Superior temporal gyrus (tissue), 1 donor: ENCODE measurements around the gene C1orf105.

Experiments
- DNase-seq: peaks from one replicate; pipeline ENCODE4 v3.0.0-alpha.2; 2016; ENCODE audit errors: extremely low spot score

The C1orf105 gene

DNA sequence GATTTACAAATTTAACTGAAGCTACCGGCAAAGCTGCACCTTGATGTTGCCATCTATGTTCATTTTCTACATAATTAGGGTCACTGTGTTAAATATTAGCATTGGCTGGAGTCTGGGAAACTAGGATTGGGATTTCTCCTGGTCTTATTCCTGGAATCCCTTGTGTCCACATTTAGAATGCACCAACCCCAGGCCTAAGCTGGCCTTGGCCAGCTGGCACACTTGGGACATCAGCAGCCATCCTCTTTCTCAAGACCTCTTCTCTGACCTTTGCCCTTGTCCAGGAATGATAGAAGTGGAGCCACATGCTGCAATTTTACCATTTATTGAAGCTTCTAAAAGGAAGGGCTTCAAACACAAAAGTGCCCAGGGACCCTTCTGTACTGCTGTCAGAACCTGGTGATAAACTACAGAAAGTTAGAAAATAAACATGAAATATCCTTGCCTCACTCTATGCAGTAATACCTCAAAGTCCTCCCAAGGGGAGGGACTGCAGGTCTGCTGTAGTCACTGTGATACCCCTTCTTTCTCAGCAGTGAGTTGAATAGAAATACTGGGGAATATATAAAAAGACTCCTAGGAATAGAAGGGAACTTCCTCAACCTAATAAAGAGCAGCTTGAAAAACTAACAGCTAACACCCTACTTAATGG, 37.1 kb downstream of the C1orf105 start:
- DNase-seq: no peak

DNA sequence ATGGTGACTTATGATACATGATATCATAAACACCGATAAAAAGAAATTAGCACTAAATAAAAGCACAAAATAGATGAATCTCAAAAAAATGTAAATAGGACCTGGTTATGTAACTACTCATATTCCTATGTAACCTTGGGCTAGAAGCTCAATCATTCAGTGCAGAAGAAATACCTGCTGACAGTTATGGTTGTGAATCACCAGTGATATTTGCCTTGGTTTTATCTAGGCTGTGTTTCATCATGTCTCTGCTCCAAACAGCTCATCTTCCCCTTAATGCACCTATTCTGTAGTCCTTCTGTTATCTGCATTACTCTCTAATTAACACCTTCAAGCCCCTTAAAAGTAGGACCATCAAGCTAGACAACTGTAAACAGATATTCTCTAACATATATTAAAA, 39.7 kb downstream of the C1orf105 start:
- no peak for DNase-seq

DNA sequence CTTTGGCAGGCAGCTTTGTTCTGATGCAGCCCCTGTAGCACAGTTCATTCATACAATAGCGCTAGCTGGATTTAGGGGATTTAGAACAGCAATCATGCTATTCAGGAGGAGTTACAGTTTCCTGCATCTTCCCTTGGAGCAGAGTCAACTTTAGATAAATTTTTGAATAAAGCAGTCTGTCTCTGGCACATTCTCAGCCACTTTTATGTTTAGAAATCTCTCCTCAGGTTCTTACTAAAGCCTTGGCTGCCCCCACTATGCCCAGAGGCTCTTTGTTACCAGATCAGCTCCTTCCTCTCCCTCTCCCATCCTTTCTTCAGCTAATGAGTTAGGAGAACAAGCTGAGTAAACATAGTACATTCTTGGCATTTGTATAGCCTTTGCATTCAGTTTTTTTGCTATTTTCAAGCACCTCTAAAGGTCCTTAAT, 40.4 kb downstream of the C1orf105 start:
- DNase-seq: no peak

DNA sequence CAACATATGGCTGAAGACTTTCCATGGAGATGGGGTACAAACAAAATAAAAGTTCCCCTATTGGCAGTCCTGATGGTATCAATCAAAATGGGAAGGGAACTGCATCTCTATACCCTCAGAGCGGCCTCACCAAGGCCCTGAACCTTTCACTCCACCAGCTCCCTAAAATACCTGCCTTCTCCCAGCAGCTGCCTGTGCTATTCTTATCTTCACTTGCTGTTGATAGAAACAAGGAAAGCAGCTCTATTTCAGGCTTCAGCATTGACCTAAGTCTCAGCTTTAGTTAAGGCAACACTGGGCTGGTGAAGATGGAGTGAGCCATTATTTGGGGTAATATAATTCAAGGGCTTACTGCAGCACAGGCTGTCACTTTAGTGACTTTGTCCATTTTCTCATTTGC, 45.1 kb downstream of the C1orf105 start:
- no peak for DNase-seq

DNA sequence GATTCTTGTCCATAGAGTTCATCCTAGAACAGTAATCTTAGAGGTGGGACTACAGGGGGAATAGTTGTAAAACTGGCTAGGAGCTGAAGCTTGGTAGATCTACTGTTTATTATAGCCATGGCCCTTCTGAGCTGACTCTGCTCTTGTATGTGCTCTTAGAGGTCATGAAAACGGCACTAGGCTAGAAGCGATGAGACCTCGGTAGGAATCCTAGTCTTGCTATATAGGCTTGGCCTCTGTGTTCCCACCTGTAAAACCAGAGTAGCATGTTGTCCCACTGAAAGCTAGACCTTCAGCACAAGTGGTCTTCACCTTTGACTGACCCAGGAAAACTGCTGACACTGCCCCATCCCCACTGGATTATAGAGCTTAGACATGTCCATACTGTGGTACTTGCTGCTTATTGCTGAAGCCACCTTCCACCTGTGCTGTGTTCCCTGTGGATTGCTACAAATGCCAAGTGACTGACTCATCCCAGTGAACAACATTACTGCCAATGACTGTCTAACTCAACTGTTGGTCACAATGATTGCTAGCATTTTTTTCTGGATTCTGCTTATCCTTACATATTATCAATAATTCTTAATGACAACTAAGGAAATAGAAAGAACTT, 46.4 kb downstream of the C1orf105 start:
- DNase-seq: no peak

DNA sequence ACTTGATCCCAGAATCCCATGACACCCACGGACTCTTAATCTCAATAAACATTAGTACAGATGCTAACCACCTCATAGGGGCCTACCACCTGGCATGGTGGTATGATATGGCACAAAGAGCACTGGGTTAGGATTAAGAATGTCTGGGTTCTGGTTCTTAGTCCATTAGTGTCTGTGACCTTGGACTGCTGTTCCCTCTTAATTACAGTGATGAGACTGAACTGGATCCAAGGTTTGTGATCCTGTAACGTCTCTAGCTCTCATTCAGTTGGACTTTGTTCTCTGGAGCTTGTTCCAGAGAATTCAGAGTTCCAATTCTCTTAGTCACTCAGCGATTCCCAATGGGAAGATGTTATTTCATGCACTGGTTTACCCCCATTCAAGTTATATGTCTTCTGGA, 47.0 kb downstream of the C1orf105 start:
- no peak for DNase-seq

DNA sequence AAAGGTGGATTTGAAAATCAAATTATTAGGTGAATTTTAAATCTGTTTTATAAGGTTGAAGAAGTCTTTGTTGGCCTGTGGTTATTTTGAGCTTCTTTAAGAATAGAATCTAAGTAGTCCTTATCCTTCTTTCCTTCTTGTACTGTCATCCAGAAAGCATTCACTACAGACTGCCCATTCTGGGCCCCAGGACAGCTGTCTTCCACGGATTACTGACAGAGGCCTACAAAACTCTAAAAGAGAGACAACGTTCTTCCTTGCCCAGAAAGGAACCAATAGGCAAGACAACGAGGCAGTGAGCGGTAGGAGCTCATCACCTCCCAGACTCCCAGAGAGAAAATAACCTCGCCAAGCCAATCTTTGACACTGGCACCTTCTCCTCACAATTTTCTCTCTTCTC, 47.8 kb downstream of the C1orf105 start:
- no peak for DNase-seq

DNA sequence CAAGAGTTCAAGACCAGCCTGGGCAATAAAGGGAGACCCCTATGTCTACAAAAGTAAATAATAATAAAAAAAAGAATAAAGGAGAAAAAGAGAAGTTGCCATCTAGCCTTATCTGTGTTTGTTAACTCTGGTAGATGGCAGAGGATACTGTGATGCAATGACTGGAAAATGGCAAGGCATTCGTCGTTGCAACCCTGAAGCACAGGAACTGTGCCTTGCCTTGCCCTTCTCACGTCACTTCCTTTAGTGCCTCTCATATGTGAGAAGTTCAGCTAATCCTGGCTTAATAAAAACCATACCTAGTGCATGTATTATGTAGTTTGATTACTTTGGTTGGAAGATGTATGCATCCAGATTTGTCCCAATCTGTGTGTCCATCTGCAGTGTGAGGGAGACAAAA, 49.2 kb downstream of the C1orf105 start:
- no peak for DNase-seq

DNA sequence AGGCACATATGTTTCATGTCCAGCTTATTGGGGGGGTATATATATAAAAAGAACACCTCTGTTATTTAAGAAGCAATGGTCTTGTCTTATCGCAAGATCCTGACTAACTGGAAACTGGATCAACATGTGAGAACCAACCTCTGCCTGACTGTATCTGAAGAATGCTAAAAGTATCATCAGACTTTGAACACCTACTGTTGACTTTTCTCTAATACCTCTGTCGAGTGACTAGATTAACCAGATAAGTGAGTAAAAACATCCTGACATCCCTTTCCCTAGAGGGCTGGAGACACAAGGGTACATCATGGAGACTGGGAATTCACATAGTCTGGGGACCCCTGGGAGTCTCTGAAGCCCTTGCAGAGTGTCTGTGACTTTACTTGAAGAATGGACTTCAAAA, 49.7 kb downstream of the C1orf105 start:
- no peak for DNase-seq

DNA sequence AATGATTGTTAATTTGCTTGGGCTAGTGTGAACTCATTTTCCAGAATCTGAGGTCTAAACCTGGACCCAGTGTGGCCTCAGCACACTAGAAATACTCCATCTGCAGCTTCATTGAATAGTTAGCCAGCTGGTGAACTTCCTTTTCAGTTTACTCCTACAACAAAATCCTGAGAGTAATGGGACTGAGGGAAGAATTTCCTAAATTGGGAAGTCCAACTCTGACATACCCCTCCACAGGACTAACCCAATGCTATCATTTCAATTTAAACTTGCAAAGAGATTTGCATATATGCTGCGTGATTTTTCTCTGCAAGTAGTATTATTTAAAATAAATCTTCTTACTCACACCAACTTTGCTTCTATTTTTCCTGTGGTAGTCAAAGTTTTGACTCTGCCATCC, 51.2 kb downstream of the C1orf105 start:
- DNase-seq: no peak

DNA sequence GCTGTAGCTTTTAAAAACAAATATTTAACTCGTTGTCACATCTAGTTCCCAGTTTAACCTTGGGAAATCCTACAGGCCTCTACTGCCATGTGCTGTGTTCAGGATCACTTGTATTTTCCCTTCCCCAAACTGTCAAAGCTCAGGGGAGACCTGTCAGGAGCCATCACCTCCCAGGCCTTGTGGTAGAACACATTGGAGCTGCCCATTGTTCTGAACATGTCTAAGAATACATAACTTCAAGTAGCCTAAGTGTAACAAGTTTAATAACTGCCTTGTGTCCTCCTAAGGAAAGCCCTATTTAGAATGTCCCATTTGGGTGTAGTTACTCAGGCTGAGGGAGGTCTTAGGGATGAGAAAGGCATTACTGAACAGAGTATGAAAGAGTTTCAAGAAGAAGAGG, 52.0 kb downstream of the C1orf105 start:
- no peak for DNase-seq

DNA sequence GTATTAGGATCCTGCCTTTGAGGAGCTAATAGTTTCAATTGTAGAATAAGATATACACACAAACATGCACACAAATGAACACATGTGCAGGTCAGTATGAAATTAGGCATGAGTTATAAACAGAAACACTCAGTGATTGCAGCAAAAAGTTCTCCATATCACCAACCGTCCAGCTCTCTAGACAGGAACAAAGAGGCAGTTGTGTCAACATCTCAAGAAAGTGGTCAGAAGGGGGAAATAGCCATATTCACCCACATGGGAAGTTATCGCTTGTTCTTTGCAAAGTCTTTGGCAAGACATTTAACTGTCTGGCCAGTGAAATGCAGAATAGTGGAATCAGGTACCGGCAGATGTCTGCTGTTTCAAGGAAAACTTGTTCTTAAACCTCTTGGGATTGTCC, 52.8 kb downstream of the C1orf105 start:
- DNase-seq: no peak

DNA sequence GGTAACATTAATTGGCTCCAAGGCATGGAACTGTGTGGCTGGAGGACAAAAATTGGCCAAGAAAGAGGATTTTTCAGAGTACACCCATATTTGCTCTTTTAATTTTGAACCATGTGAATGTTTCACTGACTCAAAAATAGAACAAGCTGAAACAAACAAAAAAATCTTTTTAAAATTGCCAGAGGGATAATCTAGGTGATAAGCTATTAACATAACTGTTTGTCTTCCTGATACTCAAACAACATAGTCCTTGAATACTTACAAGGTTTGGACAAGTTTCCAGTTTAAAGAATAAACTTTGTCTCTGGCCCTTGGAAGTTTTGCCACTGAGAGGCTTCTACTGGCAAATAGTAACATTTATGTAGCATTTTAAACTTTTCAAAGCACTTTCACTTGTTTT, 53.4 kb downstream of the C1orf105 start:
- DNase-seq: no peak

DNA sequence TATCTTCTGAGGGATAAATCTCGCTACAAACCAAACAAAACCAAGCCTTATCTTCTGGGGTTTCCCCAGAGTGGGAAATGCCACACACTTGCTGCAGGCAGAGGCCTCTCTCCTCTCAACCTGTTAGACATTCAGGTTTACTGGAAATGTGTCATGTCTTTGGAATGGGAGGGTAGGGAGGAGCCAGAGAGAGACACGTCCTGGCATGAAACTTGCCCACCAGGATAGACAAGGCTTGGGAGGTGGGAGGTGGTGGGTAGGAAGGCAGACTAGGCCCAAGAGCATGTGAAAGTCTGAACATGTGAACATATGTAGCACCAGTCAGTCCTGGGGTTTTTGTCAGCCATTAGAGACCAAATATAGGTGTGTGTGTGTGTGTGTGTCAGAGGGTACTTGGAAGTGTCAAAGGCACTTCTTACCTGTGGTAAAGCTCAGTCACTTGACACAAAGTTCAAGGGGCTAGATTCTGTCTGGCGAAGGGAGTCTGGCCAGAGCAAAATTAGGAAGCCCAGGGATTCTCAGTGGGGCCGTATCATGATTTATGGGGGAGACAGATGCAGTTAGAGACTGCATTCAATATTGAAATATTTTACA, 55.8 kb downstream of the C1orf105 start:
- no peak for DNase-seq

DNA sequence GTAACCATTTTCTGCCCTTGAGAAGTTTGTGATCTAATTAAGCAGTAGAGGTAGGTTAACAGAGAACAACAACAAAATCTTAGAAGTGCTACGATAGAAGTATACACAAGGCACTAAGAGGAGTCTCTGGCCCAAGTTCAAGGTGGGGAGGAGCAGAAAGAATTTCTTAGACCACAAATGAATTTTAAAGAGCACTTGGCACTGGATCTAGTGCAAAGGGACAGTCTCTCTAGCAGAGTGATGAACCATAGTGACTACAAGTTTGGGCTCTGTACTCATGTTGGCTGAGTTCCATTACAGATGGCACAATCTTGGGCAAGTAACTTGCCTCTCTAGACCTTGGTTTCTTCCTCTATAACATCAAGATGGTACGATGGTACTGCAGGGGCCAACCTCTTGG, 56.7 kb downstream of the C1orf105 start:
- DNase-seq: no peak

DNA sequence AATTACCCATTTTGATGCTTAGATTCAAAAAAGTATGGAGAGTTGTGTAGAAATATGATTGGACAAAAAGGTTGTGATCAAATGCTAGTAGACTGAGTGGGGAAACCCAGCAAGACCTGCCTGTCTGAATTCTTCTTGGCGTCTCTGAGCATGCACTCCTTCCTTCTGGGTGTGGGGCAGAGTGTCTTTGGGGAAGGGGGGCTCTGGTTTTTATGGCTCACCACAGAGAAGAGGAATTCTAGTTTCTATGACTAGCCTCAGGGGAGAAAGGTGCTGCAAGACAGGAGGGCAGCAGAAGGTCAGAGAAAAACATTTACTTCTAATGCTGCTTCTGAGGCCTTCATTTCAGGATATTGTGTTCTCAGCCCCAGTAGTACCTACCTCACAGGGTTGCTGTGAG, 57.3 kb downstream of the C1orf105 start:
- DNase-seq: no peak

DNA sequence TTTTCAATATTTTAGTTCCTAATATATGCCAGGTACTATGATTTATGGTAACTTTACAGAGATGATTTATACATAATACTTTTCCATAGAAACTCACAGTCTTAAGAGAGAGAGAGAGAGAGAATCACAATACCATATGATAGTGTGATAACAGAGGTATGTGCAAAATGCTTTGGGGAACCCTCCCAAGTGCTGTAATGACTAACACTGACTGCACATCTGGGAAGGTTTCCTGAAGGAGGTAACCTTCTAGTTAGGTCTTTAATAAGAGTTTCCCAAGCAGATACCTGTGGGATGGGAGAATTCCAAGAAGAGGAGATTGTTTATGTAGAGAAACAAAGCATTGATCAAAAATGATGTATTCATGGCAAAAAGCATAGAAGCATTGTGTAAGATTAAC, 58.0 kb downstream of the C1orf105 start:
- DNase-seq: no peak

DNA sequence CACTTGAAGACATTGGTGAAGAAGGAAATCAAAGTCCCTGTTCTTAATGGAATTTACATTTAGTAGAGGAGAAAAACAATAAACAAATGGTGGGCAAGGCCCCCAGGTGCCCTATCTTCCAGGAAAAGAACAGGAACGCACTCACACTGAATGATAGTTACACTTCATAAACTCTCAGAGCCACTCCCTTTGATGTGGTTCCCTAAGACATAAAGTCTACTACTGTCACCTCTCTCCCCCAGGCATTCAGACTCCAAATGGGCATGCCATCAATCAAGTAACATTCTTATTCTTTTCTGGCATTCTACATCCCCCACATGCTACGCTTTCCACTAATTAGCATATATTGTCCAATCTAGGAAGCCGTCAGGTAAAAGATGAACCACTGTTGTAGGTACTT, 59.9 kb downstream of the C1orf105 start:
- DNase-seq: no peak

DNA sequence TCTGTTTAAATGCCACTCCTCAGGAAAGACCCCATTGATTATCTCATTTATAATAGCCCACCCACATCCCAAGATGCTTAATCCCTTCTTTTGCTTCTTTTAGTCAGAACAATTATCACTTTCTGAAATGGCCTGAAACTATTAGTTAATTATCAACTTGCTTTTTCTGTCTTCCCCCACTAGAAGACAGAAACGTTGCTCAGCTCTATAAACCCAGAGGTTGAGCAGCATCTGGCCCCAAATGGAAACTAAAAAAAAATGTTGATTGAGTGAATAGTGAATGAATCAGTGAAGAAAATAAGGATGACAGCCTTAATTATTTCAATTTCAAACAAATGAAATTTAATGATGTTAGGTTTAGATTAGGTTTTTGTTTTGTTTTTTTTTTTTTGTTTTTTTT, 61.6 kb downstream of the C1orf105 start:
- no peak for DNase-seq

DNA sequence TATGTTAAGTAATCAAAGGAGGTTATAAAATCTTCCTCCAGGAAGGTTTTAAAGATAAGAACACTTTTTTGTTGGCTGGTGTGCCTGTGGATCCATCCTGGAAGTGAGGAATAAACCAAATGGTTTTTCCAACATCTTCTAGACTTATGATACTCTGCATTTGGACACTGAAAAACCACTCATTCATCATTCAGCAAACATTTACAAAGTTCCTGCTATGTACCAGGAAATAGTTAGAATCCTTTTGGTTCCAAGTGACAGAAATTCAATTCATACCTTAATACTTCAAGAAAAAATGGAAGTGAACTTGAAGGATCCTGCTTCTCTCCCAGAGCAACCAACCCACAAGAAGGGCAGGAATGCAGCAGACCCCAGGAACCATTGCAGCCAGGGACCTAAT, 63.0 kb downstream of the C1orf105 start:
- no peak for DNase-seq

DNA sequence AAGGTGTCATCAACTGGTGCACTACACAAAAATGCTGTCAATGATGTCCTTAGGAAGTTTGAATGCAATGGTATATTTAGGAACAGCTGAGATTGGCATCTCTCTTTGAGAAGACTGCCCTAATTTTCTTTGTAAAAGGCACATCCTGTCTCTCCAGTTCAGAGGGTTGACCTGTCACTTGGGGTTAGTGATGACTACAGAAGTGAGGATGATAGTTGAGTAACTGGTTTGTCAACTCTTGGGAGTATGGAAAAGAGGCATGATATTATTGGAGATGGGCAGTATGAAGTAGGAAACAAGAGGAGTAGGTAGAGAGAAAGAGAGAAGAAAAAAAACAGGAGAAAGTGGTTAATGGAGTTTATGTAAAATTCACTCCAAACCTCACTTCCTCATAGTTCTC, 63.8 kb downstream of the C1orf105 start:
- DNase-seq: no peak

DNA sequence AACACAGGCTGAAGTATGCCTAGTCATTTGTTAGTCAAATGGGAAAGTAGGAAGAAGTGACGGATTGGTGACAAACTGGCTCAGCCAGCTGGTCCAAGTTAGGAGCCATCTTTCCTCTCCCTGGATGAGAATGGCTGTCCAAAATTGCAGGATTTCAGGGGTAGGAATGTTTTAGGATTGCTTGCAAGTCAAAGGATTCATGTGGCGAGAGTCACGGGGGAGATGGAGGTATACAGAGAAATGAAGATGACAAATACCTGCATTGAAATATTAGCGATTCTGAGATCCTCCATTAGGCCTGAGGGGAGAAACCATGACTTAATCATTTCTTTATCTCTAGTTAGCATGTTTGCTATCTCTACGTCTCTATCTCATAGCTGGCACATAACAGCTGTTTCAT, 65.1 kb downstream of the C1orf105 start:
- DNase-seq: no peak

DNA sequence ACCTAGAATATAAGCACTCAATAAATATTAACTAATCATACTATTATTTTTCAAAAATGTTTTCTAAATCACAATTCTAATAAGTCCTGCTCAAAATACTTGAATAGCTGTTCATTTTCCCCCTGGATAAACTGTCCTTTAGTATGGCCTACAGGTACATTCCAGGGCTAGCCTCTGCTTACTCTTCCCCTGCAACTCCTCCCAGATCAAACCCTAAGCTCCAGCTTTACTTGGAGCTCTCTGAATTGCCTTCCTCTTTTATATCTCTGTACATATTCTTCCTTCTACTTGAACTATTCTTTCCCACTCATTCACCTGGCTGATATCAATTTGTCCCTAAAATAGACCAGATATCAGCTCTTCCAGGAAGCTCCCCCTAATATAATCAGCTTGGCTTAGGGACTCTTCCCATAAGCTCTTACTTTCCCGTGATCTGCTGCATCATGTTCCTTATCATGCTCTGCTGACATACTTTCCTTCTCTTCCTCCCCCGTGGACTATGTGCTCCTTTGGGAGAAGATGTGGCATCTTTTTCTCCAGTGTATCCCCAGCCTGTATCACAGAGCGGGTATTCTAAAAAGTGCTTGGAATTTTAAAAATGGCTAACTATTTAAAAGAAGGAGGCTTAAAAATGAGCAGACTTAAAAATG, 66.4 kb downstream of the C1orf105 start:
- no peak for DNase-seq
